H1 (cell line): ENCODE results near the gene ABCC4. TPM values are rescaled to one million over a fixed set of nuclear protein-coding genes. Genes with fewer than 3 reads are reported as not detected.

ENCODE experiments used
- CTCF ChIA-PET: fragments of 300-600 bp; sonication (Branson Sonifier 250); formaldehyde crosslinking; loops from one replicate; lab custom pipeline; 2021; ENCODE audit not compliant: partially characterized antibody; lab: Charles Lee
- POLR2A ChIA-PET: fragments of 300-600 bp; sonication (Branson Sonifier 250); formaldehyde crosslinking; loops from one replicate; lab custom pipeline; 2021; ENCODE audit warnings: inconsistent platforms; ENCODE audit not compliant: partially characterized antibody; lab: Charles Lee
- DNase-seq, 2 experiments: peaks; one replicate each; pipeline versions ENCODE4 v3.0.0 to v3.0.0-alpha.2; 2010 to 2022; ENCODE audit warnings: low spot score in 2 of 2, low read depth in 1 of 2, mixed read lengths in 1 of 2
- FAIRE-seq: peaks from 2 replicates; lab custom pipeline; 2011; peaks lifted over from hg19 to GRCh38; lab: Jason Lieb, UNC
- H2AFZ ChIP-seq: 2 replicates; pipeline ENCODE4 v1.8.1; 2012; ENCODE audit warnings: low read length, inconsistent platforms
- H2AK5ac ChIP-seq: 2 replicates; pipeline ENCODE4 v1.6.1; 2013; ENCODE audit warnings: low read depth, low read length
- H2BK120ac ChIP-seq: replicated peaks from 2 replicates; pipeline ENCODE3; 2013; ENCODE audit warnings: low read depth, low read length, inconsistent platforms
- H2BK12ac ChIP-seq: 2 replicates; pipeline ENCODE4 v1.6.1; 2013; ENCODE audit warnings: low read depth, low read length
- H2BK15ac ChIP-seq: 2 replicates; pipeline ENCODE4 v1.6.1; 2013; ENCODE audit warnings: low read length
- H2BK20ac ChIP-seq: 2 replicates; pipeline ENCODE4 v1.6.1; 2013; ENCODE audit warnings: low read length
- H2BK5ac ChIP-seq: 2 replicates; pipeline ENCODE4 v1.6.1; 2013; ENCODE audit warnings: low read depth, low read length
- H3K14ac ChIP-seq: 2 replicates; pipeline ENCODE4 v1.6.1; 2013; ENCODE audit warnings: inconsistent platforms; ENCODE audit not compliant: insufficient read length
- H3K18ac ChIP-seq: 2 replicates; pipeline ENCODE4 v1.6.1; 2013; ENCODE audit warnings: low read length; ENCODE audit errors: extremely low read depth
- H3K23ac ChIP-seq: 2 replicates; pipeline ENCODE4 v1.6.1; 2013; ENCODE audit warnings: inconsistent platforms; ENCODE audit not compliant: insufficient read length
- H3K23me2 ChIP-seq: 2 replicates; pipeline ENCODE4 v1.6.1; 2013; ENCODE audit warnings: low read depth, low read length
- H3K27ac ChIP-seq: 2 replicates; pipeline ENCODE4 v1.6.1; 2011; ENCODE audit warnings: low read depth, low read length, inconsistent platforms
- H3K27me3 ChIP-seq, 4 experiments: replicated peaks in 1 of 4; 1 replicate in 1 of 4; 2 replicates in 3 of 4; pipeline versions ENCODE4 v1.6.1 to v1.8.1; 2011 to 2013; ENCODE audit warnings: low read length in 3 of 4, mild to moderate bottlenecking in 3 of 4, inconsistent platforms in 2 of 4, mixed read lengths in 2 of 4, moderate library complexity in 1 of 4; ENCODE audit not compliant: control insufficient read depth in 3 of 4, insufficient read depth in 3 of 4; ENCODE audit errors: extremely low read depth in 1 of 4
- H3K36me3 ChIP-seq, 4 experiments: 2 replicates each; pipeline versions ENCODE4 v1.6.1 to v1.8.1; 2011 to 2013; ENCODE audit warnings: mild to moderate bottlenecking in 4 of 4, low read length in 3 of 4, moderate library complexity in 2 of 4, control low read depth in 1 of 4, inconsistent platforms in 1 of 4; ENCODE audit not compliant: insufficient read depth in 4 of 4, control insufficient read depth in 2 of 4
- H3K4ac ChIP-seq: replicated peaks from 2 replicates; pipeline ENCODE3; 2013; ENCODE audit warnings: low read length, low read depth, mixed read lengths, inconsistent platforms; ENCODE audit not compliant: insufficient read length
- H3K4me1 ChIP-seq, 4 experiments: replicated peaks in 1 of 4; 1 replicate in 1 of 4; 2 replicates in 3 of 4; pipeline versions ENCODE4 v1.6.1 to v1.8.1; 2011 to 2013; ENCODE audit warnings: low read length in 3 of 4, inconsistent platforms in 2 of 4, mixed read lengths in 1 of 4; ENCODE audit not compliant: insufficient read depth in 4 of 4, control insufficient read depth in 3 of 4
- H3K4me2 ChIP-seq, 2 experiments: 2 replicates each; pipeline versions ENCODE4 v1.6.1 to v1.8.1; 2011 to 2013; ENCODE audit warnings: low read depth in 2 of 2, low read length in 2 of 2, control low read depth in 1 of 2, inconsistent platforms in 1 of 2, mild to moderate bottlenecking in 1 of 2; ENCODE audit not compliant: insufficient read depth in 1 of 2
- H3K4me3 ChIP-seq, 4 experiments: fragments of 200-600, 300-600 bp in 1 of 4; sonication (generic), shearing (Covaris generic), sonication (Bioruptor Twin) in 1 of 4; 2 replicates each; pipeline versions ENCODE4 v1.5.1 to v1.8.1; 2011 to 2016; ENCODE audit warnings: low read length in 4 of 4, low read depth in 3 of 4, control low read depth in 2 of 4, inconsistent platforms in 2 of 4, mild to moderate bottlenecking in 2 of 4, mixed read lengths in 1 of 4, moderate library complexity in 1 of 4; ENCODE audit not compliant: insufficient read depth in 2 of 4; ENCODE audit errors: extremely low read depth in 1 of 4
- H3K56ac ChIP-seq: replicated peaks from 2 replicates; pipeline ENCODE3; 2013; ENCODE audit warnings: low read depth, mild to moderate bottlenecking, mixed read lengths, low read length, inconsistent platforms; ENCODE audit not compliant: insufficient read length
- H3K79me1 ChIP-seq: 2 replicates; pipeline ENCODE4 v1.6.1; 2013; ENCODE audit warnings: low read depth, low read length, control low read depth
- H3K79me2 ChIP-seq, 2 experiments: 2 replicates each; pipeline versions ENCODE4 v1.6.1 to v1.8.1; 2012 to 2013; ENCODE audit warnings: low read length in 2 of 2, mild to moderate bottlenecking in 2 of 2, inconsistent platforms in 1 of 2; ENCODE audit not compliant: insufficient read depth in 2 of 2, control insufficient read depth in 1 of 2
- H3K9ac ChIP-seq, 4 experiments: replicated peaks in 1 of 4; 1 replicate in 1 of 4; 2 replicates in 3 of 4; pipeline versions ENCODE4 v1.6.1 to v1.8.1; 2011 to 2013; ENCODE audit warnings: low read depth in 3 of 4, low read length in 3 of 4, control low read depth in 2 of 4, mild to moderate bottlenecking in 2 of 4, moderate library complexity in 2 of 4, inconsistent platforms in 1 of 4; ENCODE audit errors: extremely low read depth in 1 of 4
- H3K9me3 ChIP-seq, 2 experiments: 2 replicates each; pipeline versions ENCODE4 v1.6.1 to v1.8.1; 2012 to 2013; ENCODE audit warnings: mild to moderate bottlenecking in 2 of 2, moderate library complexity in 2 of 2, control low read depth in 1 of 2, inconsistent platforms in 1 of 2, low read depth in 1 of 2, low read length in 1 of 2, mixed read lengths in 1 of 2; ENCODE audit not compliant: insufficient read depth in 2 of 2
- H4K20me1 ChIP-seq, 2 experiments: replicated peaks in 1 of 2; 2 replicates each; pipeline versions ENCODE3 to v1.8.1; 2011 to 2013; ENCODE audit warnings: inconsistent platforms in 2 of 2, low read length in 2 of 2, mild to moderate bottlenecking in 1 of 2; ENCODE audit not compliant: insufficient read depth in 2 of 2, control insufficient read depth in 1 of 2
- H4K5ac ChIP-seq: 2 replicates; pipeline ENCODE4 v1.6.1; 2013; ENCODE audit warnings: low read length, low read depth, mixed read lengths, inconsistent platforms; ENCODE audit not compliant: insufficient read length
- H4K8ac ChIP-seq: 2 replicates; pipeline ENCODE4 v1.8.0; 2013; ENCODE audit warnings: mild to moderate bottlenecking, moderate library complexity, low read length, inconsistent platforms; ENCODE audit not compliant: insufficient read depth; ENCODE audit errors: extremely low read depth
- H4K91ac ChIP-seq: replicated peaks from 2 replicates; pipeline ENCODE3; 2013; ENCODE audit warnings: low read length, mixed read lengths, inconsistent platforms; ENCODE audit not compliant: insufficient read length
- ASH2L ChIP-seq: fragments of 200-600, 300-600 bp; sonication (generic); IDR thresholded peaks from one replicate; pipeline ENCODE4 v1.7.1; 2017; ENCODE audit warnings: low read length
- BCL11A ChIP-seq, 2 experiments: IDR thresholded peaks; one replicate each; pipeline ENCODE4 v1.6.1; 2011; ENCODE audit warnings: low read depth in 2 of 2, low read length in 2 of 2, mild to moderate bottlenecking in 2 of 2
- CEBPB ChIP-seq: IDR thresholded peaks from 2 replicates; pipeline ENCODE4 v1.6.1; 2012; ENCODE audit warnings: low read depth, low read length
- HDAC6 ChIP-seq: IDR thresholded peaks from one replicate; pipeline ENCODE4 v1.7.1; 2012; ENCODE audit warnings: low read depth, mild to moderate bottlenecking, inconsistent platforms, low read length, moderate library complexity
- JUND ChIP-seq: IDR thresholded peaks from 2 replicates; pipeline ENCODE4 v1.6.1; 2011; ENCODE audit warnings: mild to moderate bottlenecking, improper control_type of control experiment, low read length
- POU5F1 ChIP-seq: IDR thresholded peaks from 2 replicates; pipeline ENCODE4 v1.6.1; 2011; ENCODE audit warnings: low read depth, mild to moderate bottlenecking, low read length, moderate library complexity
- SP2 ChIP-seq: IDR thresholded peaks from 2 replicates; pipeline ENCODE4 v1.6.1; 2012; ENCODE audit warnings: mild to moderate bottlenecking, low read length, inconsistent platforms
- SUZ12 ChIP-seq: fragments of 200-600 bp; sonication (generic); IDR thresholded peaks from 2 replicates; pipeline ENCODE4 v1.6.1; 2012; ENCODE audit warnings: mild to moderate bottlenecking, inconsistent platforms, low read length, moderate library complexity, mixed read lengths
- TAF7 ChIP-seq: optimal IDR thresholded peaks from 2 replicates; pipeline ENCODE3; 2011; ENCODE audit warnings: low read depth, mild to moderate bottlenecking, inconsistent platforms, low read length, moderate library complexity, borderline replicate concordance
- TBP ChIP-seq: IDR thresholded peaks from 2 replicates; pipeline ENCODE4 v1.6.1; 2011; ENCODE audit warnings: low read depth, low read length, improper control_type of control experiment
- WGBS, 2 experiments: shearing (Covaris generic) in 1 of 2; methylation state at CpG; one replicate each; pipeline versions ENCODE4 v1.1.6 to v1.1.7; 2013 to 2015; ENCODE audit warnings: low lambda C conversion rate in 2 of 2, mixed read lengths in 2 of 2, inconsistent platforms in 1 of 2, low coverage in 1 of 2, missing lambda C conversion rate in 1 of 2; ENCODE audit not compliant: insufficient replicate concordance in 2 of 2, insufficient coverage in 1 of 2, insufficient read length in 1 of 2; ENCODE audit errors: extremely low coverage in 1 of 2, missing lambda C conversion rate in 1 of 2; 5-methylcytosine and 5-hydroxymethylcytosine counted together
- polyA plus RNA-seq, 7 experiments: library from polyadenylated mRNA; depleted of rRNA in 3 of 7; stranded (reverse) in 5 of 7; unstranded in 2 of 7; fragments of >200 nt in 5 of 7; fragments of 200-250 nt in 2 of 7; gene quantifications; 1 replicate in 5 of 7; 2 replicates in 1 of 7; 4 replicates in 1 of 7; pipeline versions ENCODE4 v1.2.1 to v1.2.3, GENCODE V29; 2011 to 2013; ENCODE audit warnings: missing spikeins in 2 of 7, mixed read lengths in 2 of 7
- total RNA-seq: library from RNA; stranded (reverse); fragmentation: NEBNext Ultra II Directional; extraction: Animal tissue kit (Norgen Biotek cat#: 25700); gene quantifications from 2 replicates; pipeline ENCODE4 v1.2.1, GENCODE V29; 2021
- TF ChIP-seq, protein P1 (sequence below): IDR thresholded peaks from 2 replicates; pipeline ENCODE4 v1.6.1; 2012; ENCODE audit warnings: inconsistent platforms

ABCC4 gene
- total and polyA plus RNA-seq, 2 of the 8 experiments (the other 6 are each of a cell fraction or from before 2014, with no cell fraction given) = 4.0 to 14.1 TPM

DNA sequence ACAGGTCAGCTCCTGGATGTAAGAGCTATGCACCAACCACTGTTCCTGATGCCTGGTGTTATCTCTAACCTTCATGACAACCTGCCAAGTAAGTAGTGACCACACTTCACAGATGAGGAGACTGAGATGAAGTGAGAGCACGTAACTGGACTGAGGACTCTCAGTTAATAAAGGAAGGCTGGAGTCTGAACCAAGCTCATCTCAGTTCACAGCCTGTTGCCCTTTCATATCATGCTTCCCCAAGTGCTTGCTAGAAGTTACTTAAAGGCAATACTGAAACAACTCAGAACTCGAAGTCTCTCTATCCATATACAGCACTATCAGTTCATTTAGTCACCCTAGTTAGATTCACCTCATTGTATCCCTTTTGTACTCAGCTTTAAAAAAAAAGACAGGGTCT, 119.7 kb downstream of the ABCC4 start:
- CTCF ChIA-PET = interaction anchor here (0.6 to 3.0 kb wide), 6 partner anchors 8 to 468 kb away, joined by 3 to 16 read pairs (median 4); no protein-coding TSS in a partner anchor

More for the DNA sequence above, 119.7 kb downstream of the ABCC4 start:
- Histone ChIP-seq H2BK12ac (no peak overlapping the region), H3K36me3 (no peaks in the 10 kb centered on the region)
- FAIRE-seq = no peak
- TF ChIP-seq POU5F1 (no peak), JUND (no peak), SP2 (no peak), ASH2L (no peak), TBP (no peak), BCL11A (IDR thresholded peaks at IDR 0.05; ENCODE audit: low read depth in 2 of 2, low read length in 2 of 2) (no peak), CEBPB (no peak), SUZ12 (no peak), HDAC6 (no peak), TAF7 (no peak)
- TF ChIP-seq, protein P1, sequence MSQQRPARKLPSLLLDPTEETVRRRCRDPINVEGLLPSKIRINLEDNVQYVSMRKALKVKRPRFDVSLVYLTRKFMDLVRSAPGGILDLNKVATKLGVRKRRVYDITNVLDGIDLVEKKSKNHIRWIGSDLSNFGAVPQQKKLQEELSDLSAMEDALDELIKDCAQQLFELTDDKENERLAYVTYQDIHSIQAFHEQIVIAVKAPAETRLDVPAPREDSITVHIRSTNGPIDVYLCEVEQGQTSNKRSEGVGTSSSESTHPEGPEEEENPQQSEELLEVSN = no peak
- TF ChIP-seq, all 59 proteins: peak for 0
- POLR2A ChIA-PET = no interaction called here
- H3K27me3 ChIP-seq = no peaks in the 10 kb centered on the region
- H3K4ac ChIP-seq = no peak overlapping the region
- H2BK15ac ChIP-seq = no peak overlapping the region
- H3K18ac ChIP-seq = no peak overlapping the region
- H3K56ac ChIP-seq = no peak overlapping the region
- H4K91ac ChIP-seq = no peak overlapping the region
- H4K5ac ChIP-seq = no peak overlapping the region
- H4K20me1 ChIP-seq = no peaks in the 10 kb centered on the region
- H2BK20ac ChIP-seq = no peak overlapping the region
- H3K4me2 ChIP-seq = no peak overlapping the region
- no peak overlapping the region for H4K8ac ChIP-seq
- no peaks in the 10 kb centered on the region for H3K79me2 ChIP-seq
- H3K4me3 ChIP-seq = no peak overlapping the region
- no peak overlapping the region for H2BK120ac ChIP-seq
- DNase-seq = no peak
- H3K79me1 ChIP-seq = no peaks in the 10 kb centered on the region
- no peak overlapping the region for H3K23ac ChIP-seq
- no peak overlapping the region for H2AFZ ChIP-seq
- H3K27ac ChIP-seq = no peak overlapping the region
- WGBS, 2 experiments = 97% methylated on average over 2 of the region's 2 CpGs; no CpG with 5 or more reads in 1 of the 2 experiments
- H2BK5ac ChIP-seq = no peak overlapping the region
- no peaks in the 10 kb centered on the region for H3K4me1 ChIP-seq
- H3K14ac ChIP-seq = no peak overlapping the region
- H3K9ac ChIP-seq = no peak overlapping the region
- no peaks in the 10 kb centered on the region for H3K23me2 ChIP-seq
- no peak overlapping the region for H2AK5ac ChIP-seq
- no peaks in the 10 kb centered on the region for H3K9me3 ChIP-seq
